ENCODE measurements around the gene DPEP3. TPM values are rescaled to one million over a fixed set of nuclear protein-coding genes. Genes with fewer than 3 reads are reported as not detected.
A peak's percentile ranks its signal among the peaks of the same experiment; 100 is the strongest.

The DPEP3 gene
- total RNA-seq, 4 donors from 2014 or later = 0.17 TPM; not detected in 3

DNA sequence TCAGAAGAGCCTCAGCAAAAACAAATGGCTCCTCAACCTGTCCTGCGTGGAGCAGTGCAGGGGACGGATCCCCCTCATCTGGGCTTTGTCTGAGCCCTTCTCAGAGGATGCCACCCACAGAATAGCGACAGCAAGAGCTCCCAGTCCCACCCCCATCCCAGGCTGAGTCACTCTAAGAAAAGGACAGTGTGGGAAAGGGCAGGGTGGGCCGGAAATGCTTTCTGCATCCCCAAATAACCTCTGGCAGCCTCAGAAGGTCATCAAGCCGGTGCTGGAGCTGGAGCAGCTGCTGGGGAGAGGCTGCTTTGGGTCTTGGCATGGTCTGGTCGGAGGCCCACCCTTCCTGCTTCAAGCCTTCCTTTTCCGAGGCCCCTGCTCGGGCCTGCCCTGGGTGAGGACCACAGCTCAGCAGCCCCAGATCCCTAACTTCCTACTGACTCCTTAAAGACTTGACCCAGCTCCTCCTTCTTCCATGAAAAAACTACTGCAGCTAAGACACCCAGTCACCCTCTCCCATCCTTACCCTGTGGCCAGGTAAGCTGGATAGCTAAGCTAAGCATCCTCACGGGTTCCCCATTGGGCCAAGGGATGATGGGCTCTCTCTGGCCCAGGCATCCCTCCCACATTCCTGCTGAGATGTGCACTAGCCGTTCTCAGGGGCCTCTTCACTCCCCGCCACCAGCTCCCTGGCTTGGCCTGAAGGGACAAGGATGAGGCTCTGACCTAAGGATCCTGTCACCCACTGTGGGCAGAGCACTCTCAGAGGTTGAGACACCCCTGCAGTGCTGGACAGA, 20.6 kb downstream of the DPEP3 start:
- DNase-seq (ENCODE audit: extremely low spot score) = no peak
- H3K27ac ChIP-seq (replicated peaks in 1 of 4) = peak overlapping the region; percentile 50 to 100 (median 82)
- H3K9me3 ChIP-seq = no peaks in the 10 kb centered on the region
- intact Hi-C loops (cut with DNase I) = no loop called here
- no peaks in the 10 kb centered on the region for H3K27me3 ChIP-seq
- TF ChIP-seq, protein P1, sequence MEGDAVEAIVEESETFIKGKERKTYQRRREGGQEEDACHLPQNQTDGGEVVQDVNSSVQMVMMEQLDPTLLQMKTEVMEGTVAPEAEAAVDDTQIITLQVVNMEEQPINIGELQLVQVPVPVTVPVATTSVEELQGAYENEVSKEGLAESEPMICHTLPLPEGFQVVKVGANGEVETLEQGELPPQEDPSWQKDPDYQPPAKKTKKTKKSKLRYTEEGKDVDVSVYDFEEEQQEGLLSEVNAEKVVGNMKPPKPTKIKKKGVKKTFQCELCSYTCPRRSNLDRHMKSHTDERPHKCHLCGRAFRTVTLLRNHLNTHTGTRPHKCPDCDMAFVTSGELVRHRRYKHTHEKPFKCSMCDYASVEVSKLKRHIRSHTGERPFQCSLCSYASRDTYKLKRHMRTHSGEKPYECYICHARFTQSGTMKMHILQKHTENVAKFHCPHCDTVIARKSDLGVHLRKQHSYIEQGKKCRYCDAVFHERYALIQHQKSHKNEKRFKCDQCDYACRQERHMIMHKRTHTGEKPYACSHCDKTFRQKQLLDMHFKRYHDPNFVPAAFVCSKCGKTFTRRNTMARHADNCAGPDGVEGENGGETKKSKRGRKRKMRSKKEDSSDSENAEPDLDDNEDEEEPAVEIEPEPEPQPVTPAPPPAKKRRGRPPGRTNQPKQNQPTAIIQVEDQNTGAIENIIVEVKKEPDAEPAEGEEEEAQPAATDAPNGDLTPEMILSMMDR (IDR thresholded peaks at IDR 0.05) = no peak
- peak; percentile 63 to 66 for TF ChIP-seq POLR2AphosphoS5 (IDR thresholded peaks at IDR 0.05)
- peaks cover 40 to 87% (median 77%) of the 10 kb centered on the region in 4 donors for H3K36me3 ChIP-seq
- WGBS = 50% methylated on average over 8 of the region's 11 CpGs
- peaks cover 65 to 67% (median 67%) of the 10 kb centered on the region in 4 donors for H3K4me1 ChIP-seq
- no peak overlapping the region for H3K4me3 ChIP-seq

DNA sequence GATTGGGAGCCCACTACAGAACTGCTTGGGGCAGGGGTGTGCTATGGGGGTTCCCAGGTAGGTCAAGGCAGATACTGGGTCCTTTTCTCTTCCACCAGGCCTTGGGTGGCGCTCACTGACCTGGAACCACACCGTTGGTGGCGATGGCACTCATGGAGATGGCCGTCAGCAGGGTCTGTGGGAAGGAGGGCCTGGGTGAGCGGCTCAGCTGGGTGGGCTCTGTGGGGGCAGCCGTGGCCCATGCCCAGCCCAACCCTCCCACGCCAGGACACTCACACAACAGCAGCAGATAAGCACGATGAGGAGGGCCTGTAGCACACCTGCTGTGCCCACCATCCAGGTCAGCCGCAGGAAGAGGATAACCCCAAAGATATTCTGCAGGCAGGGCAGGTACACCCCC, 22.7 kb downstream of the DPEP3 start:
- Histone ChIP-seq H3K27ac (replicated peaks in 1 of 4) (peak overlapping the region; percentile 28 to 100 (median 75)), H3K27me3 (no peaks in the 10 kb centered on the region), H3K4me1 (peaks cover 44 to 56% (median 55%) of the 10 kb centered on the region in 4 donors), H3K4me3 (no peak overlapping the region), H3K36me3 (peaks cover 52 to 100% (median 92%) of the 10 kb centered on the region in 4 donors), H3K9me3 (no peaks in the 10 kb centered on the region)
- TF ChIP-seq POLR2A (IDR thresholded peaks at IDR 0.05; ENCODE audit: low read depth) (no peak), POLR2AphosphoS5 (IDR thresholded peaks at IDR 0.05) (no peak), EP300 (IDR thresholded peaks at IDR 0.05) (no peak)
- TF ChIP-seq, protein P1 (IDR thresholded peaks at IDR 0.05) = no peak
- 80% methylated on average over 2 of the region's 9 CpGs for WGBS
- intact Hi-C loops (cut with DNase I) = no loop called here
- DNase-seq (ENCODE audit: extremely low spot score) = no peak

DNA sequence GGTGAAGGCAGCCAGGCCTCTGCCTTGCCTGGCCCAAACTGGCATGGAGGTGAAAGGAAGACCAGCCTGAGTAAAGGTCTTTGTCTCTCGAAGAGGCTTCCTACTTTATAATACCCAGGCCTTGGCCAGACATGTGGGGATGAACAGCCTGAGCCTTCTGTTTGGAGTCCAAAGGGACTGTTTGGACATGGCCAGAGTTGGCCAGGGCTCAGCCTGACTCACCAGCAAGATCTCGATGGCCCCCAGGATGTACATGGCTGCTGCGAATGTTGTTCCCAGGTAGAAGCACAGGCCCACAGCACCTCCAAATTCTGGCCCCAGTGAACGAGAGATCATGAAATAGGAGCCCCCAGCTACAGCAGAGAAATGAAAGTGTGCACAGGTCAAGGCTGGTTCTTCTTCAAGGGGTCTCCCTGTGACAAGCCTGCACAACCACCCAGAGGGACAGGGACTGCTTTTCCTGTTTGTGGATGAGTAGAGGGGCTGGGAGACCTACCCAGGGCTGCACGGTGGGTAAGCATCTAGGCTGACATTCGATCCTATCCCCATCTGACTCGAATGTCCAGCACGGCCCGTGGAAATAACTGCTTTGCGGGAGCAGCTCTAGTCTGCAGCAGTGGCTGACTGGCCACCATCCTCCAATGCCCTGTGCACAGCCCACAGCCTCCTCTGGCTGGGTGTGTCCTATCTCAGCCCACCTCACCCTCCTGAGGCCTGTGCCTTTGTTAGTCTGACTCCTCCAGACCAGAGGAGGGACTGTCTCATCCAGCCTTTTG, 25.7 kb downstream of the DPEP3 start:
- Histone ChIP-seq H3K4me1 (peaks cover 27 to 52% (median 48%) of the 10 kb centered on the region in 4 donors), H3K27me3 (no peaks in the 10 kb centered on the region), H3K36me3 (peaks cover 55 to 100% (median 93%) of the 10 kb centered on the region in 4 donors), H3K9me3 (no peaks in the 10 kb centered on the region), H3K4me3 (no peak overlapping the region), H3K27ac (replicated peaks in 1 of 4) (peak overlapping the region in 2 of 4 donors; percentile 18 to 26)
- intact Hi-C loops (cut with DNase I) = no loop called here
- WGBS = 84% methylated on average over 3 of the region's 10 CpGs
- no peak for DNase-seq (ENCODE audit: extremely low spot score)
- TF ChIP-seq POLR2A (IDR thresholded peaks at IDR 0.05; ENCODE audit: low read depth) (no peak), EP300 (IDR thresholded peaks at IDR 0.05) (no peak), POLR2AphosphoS5 (IDR thresholded peaks at IDR 0.05) (no peak)
- TF ChIP-seq, protein P1 (IDR thresholded peaks at IDR 0.05) = no peak

DNA sequence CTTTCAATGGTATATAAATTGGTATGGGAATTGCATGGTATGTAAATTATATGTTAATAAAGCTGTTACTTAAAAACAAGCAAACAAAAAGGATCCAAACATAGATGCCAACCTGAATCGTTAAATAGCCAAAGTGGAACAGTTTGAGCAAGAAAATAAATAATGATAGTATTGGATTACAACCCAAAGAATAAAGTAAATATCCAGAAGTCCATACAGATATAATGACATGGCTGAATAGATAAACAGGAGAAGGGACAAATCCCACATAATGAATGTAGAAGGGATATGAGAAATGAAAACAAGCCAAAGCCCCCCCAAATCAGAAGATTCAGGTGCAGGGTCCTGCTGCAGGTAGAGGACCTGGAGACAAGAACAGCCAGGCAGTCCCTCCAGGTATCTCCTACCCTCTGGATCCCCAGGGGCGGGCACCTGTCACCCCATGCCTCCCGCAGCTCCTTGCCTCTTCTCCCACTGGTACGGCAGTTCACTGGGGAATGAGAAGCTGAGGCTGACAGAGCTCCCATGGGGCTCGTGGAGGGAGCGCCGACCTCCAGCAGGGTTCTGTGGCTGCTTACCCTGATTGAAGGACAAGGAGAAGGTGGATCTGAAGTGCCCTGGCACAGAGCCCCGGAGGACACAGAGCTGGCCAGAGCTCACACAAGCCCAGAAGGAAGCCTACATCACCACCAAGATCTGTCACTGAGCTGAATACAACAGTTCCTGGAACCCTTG, 26.5 kb downstream of the DPEP3 start:
- Histone ChIP-seq H3K27ac (replicated peaks in 1 of 4) (peak overlapping the region in 1 of 4 donors; percentile 26), H3K27me3 (no peaks in the 10 kb centered on the region), H3K36me3 (peaks cover 63 to 100% (median 96%) of the 10 kb centered on the region in 4 donors), H3K4me3 (no peak overlapping the region), H3K4me1 (peaks cover 20 to 44% (median 40%) of the 10 kb centered on the region in 4 donors), H3K9me3 (no peaks in the 10 kb centered on the region)
- 89% methylated on average over 8 of the region's 8 CpGs for WGBS
- no peak for TF ChIP-seq POLR2AphosphoS5 (IDR thresholded peaks at IDR 0.05)
- TF ChIP-seq, protein P1 (IDR thresholded peaks at IDR 0.05) = no peak
- TF ChIP-seq POLR2A (IDR thresholded peaks at IDR 0.05; ENCODE audit: low read depth) = no peak
- no peak for TF ChIP-seq EP300 (IDR thresholded peaks at IDR 0.05)
- intact Hi-C loops (cut with DNase I) = no loop called here
- no peak for DNase-seq (ENCODE audit: extremely low spot score)

Measured in esophagus muscularis mucosa (tissue), 4 donors.